ENCODE measurements around the gene KCNS1.
"Not testable (repeated sequence)": the region's sequence is repeated elsewhere in the genome, so short reads cannot be mapped to it uniquely, and the experiment has no call there.

The KCNS1 gene

GRCh38 chr20:45100563-45101245, at the start of gene KCNS1:
Gene KCNS1, minus strand, starts transcription at chr20:45101127. Its CDS starts 1,891 bp downstream, at chr20:45099236.
- no peak for DNase-seq

GRCh38 chr20:45149062-45149461, 48.1 kb upstream of the KCNS1 start:
- no peak for DNase-seq

- no peak for DNase-seq
Measured at GRCh38 chr20:45140836-45141235, 39.9 kb upstream of the KCNS1 start.

- not testable (repeated sequence) for DNase-seq
Measured at GRCh38 chr20:45139733-45140375, 38.9 kb upstream of the KCNS1 start.

- peak; percentile 21 to 23 for DNase-seq
Measured at GRCh38 chr20:45138561-45139300, 37.8 kb upstream of the KCNS1 start.

- no peak for DNase-seq
Measured at GRCh38 chr20:45136911-45137310, 36.0 kb upstream of the KCNS1 start.

GRCh38 chr20:45128099-45128498, 27.2 kb upstream of the KCNS1 start:
- DNase-seq = no peak

GRCh38 chr20:45124365-45124764, 23.4 kb upstream of the KCNS1 start, which contains the start of gene WFDC12:
Gene WFDC12, minus strand, starts transcription at chr20:45124465. Its CDS starts 18 bp downstream, at chr20:45124447.
- DNase-seq = no peak

- no peak for DNase-seq
Measured at GRCh38 chr20:45121388-45121787, 20.5 kb upstream of the KCNS1 start.

GRCh38 chr20:45119556-45120266, 18.8 kb upstream of the KCNS1 start:
- no peak for DNase-seq

- no peak for DNase-seq
Measured at GRCh38 chr20:45118028-45118427, 17.1 kb upstream of the KCNS1 start.

- no peak for DNase-seq
Measured at GRCh38 chr20:45117581-45117980, 16.7 kb upstream of the KCNS1 start.

GRCh38 chr20:45115829-45116228, 14.9 kb upstream of the KCNS1 start:
- DNase-seq = no peak

- DNase-seq = no peak
Measured at GRCh38 chr20:45115386-45115774, 14.5 kb upstream of the KCNS1 start.

GRCh38 chr20:45114465-45115385, 13.8 kb upstream of the KCNS1 start, which contains the start of gene WFDC5:
Gene WFDC5, minus strand, starts transcription at chr20:45115174. Its CDS starts 91 bp downstream, at chr20:45115083.
- no peak for DNase-seq

- no peak for DNase-seq
Measured at GRCh38 chr20:45113865-45114264, 12.9 kb upstream of the KCNS1 start.

GRCh38 chr20:45112754-45113153, 11.8 kb upstream of the KCNS1 start:
- DNase-seq = no peak

- peak in 1 of 2 donors; percentile 24 for DNase-seq
Measured at GRCh38 chr20:45111799-45112471, 11.0 kb upstream of the KCNS1 start.

- DNase-seq = no peak
Measured at GRCh38 chr20:45111285-45111684, 10.4 kb upstream of the KCNS1 start.

GRCh38 chr20:45110301-45110700, 9.4 kb upstream of the KCNS1 start:
- no peak for DNase-seq

- DNase-seq = no peak
Measured at GRCh38 chr20:45109634-45110033, 8.7 kb upstream of the KCNS1 start.

All from CD4-positive, alpha-beta T cell treated with Interleukin-1 beta for 1 hour (primary cell).